Neural cell (in vitro differentiated cells): ENCODE data around the gene METTL24. TPM values are rescaled to one million over a fixed set of nuclear protein-coding genes. Genes with fewer than 3 reads are reported as not detected.

ENCODE experiments used
- H2AFZ ChIP-seq: fragments of 200-600, 300-800 bp; sonication (generic), shearing (Covaris generic); 2 replicates; pipeline ENCODE4 v1.6.0; 2014; ENCODE audit warnings: low read depth, mild to moderate bottlenecking, antibody characterized with exemption, low read length, moderate library complexity
- H3F3A ChIP-seq: fragments of 200-600 bp; shearing (Covaris generic); 2 replicates; pipeline ENCODE4 v1.6.1; 2016; ENCODE audit warnings: mild to moderate bottlenecking, moderate library complexity, mixed read lengths, antibody characterized with exemption, low read length; ENCODE audit not compliant: insufficient read depth, poor library complexity, severe bottlenecking
- H3K27ac ChIP-seq: fragments of 200-600, 300-800 bp; sonication (generic), shearing (Covaris generic); 2 replicates; pipeline ENCODE4 v1.5.1; 2014; ENCODE audit warnings: mild to moderate bottlenecking, low read length, moderate library complexity
- H3K27me3 ChIP-seq: fragments of 300-800, 200-600 bp; sonication (generic), shearing (Covaris generic); 2 replicates; pipeline ENCODE4 v1.6.0; 2014; ENCODE audit warnings: mild to moderate bottlenecking, low read depth, low read length, moderate library complexity; ENCODE audit not compliant: insufficient read depth
- H3K36me3 ChIP-seq: fragments of 300-800, 200-600 bp; sonication (generic), shearing (Covaris generic); 2 replicates; pipeline ENCODE4 v1.5.1; 2014; ENCODE audit warnings: mild to moderate bottlenecking, antibody characterized with exemption, low read length, moderate library complexity; ENCODE audit not compliant: insufficient read depth
- H3K4me2 ChIP-seq: fragments of 300-800, 200-600 bp; sonication (generic), shearing (Covaris generic); 2 replicates; pipeline ENCODE4 v1.6.0; 2014; ENCODE audit warnings: mild to moderate bottlenecking, low read length
- H3K4me3 ChIP-seq: fragments of 300-800, 200-600 bp; sonication (generic), shearing (Covaris generic); 2 replicates; pipeline ENCODE4 v1.5.1; 2014; ENCODE audit warnings: mild to moderate bottlenecking, low read length, moderate library complexity
- H3K79me2 ChIP-seq: fragments of 200-600 bp; shearing (Covaris generic); replicated peaks from 2 replicates; pipeline ENCODE4 v1.6.0; 2014; ENCODE audit warnings: mild to moderate bottlenecking, low read length, moderate library complexity; ENCODE audit not compliant: insufficient read depth
- H3K9ac ChIP-seq: fragments of 300-800, 200-600 bp; sonication (generic), shearing (Covaris generic); 2 replicates; pipeline ENCODE4 v1.6.1; 2016; ENCODE audit warnings: mild to moderate bottlenecking, low read length, mixed read lengths
- H3K9me2 ChIP-seq: fragments of 200-600 bp; shearing (Covaris generic); 2 replicates; pipeline ENCODE4 v1.6.1; 2016; ENCODE audit warnings: mild to moderate bottlenecking, low read length, mixed read lengths; ENCODE audit not compliant: insufficient read depth
- H3K9me3 ChIP-seq: fragments of 200-600, 300-800 bp; sonication (generic), shearing (Covaris generic); 2 replicates; pipeline ENCODE4 v1.6.1; 2016; ENCODE audit warnings: mild to moderate bottlenecking, mixed run types, low read length, moderate library complexity, mixed read lengths
- H4K20me1 ChIP-seq: fragments of 200-600 bp; shearing (Covaris generic); 2 replicates; pipeline ENCODE4 v1.6.1; 2016; ENCODE audit warnings: mild to moderate bottlenecking, mixed run types; ENCODE audit not compliant: insufficient read depth
- CTCF ChIP-seq: fragments of 450-650 bp; IDR thresholded peaks from 2 replicates; pipeline ENCODE4 v1.5.1; 2014; ENCODE audit warnings: antibody characterized with exemption, mild to moderate bottlenecking, moderate library complexity; ENCODE audit not compliant: poor library complexity, severe bottlenecking
- EP300 ChIP-seq: fragments of 450-650 bp; conservative IDR thresholded peaks from 2 replicates; pipeline ENCODE4 v1.6.1; 2014; ENCODE audit warnings: antibody characterized with exemption, mild to moderate bottlenecking, moderate library complexity; ENCODE audit not compliant: poor library complexity, severe bottlenecking
- EZH2 ChIP-seq: fragments of 200-600, 300-800 bp; shearing (Covaris generic), sonication (generic); IDR thresholded peaks from 2 replicates; pipeline ENCODE4 v1.6.1; 2014; ENCODE audit warnings: antibody characterized with exemption, low read length, borderline replicate concordance, mild to moderate bottlenecking; ENCODE audit not compliant: insufficient read depth, poor library complexity, severe bottlenecking
- MXI1 ChIP-seq: fragments of 450-650 bp; conservative IDR thresholded peaks from 2 replicates; pipeline ENCODE4 v1.6.1; 2014; ENCODE audit warnings: antibody characterized with exemption, mild to moderate bottlenecking; ENCODE audit not compliant: poor library complexity, severe bottlenecking
- POLR2AphosphoS5 ChIP-seq: IDR thresholded peaks from 2 replicates; pipeline ENCODE4 v1.6.1; 2012
- RAD21 ChIP-seq: fragments of 450-650 bp; conservative IDR thresholded peaks from 2 replicates; pipeline ENCODE4 v1.6.1; 2014; ENCODE audit warnings: antibody characterized with exemption, mild to moderate bottlenecking, moderate library complexity
- REST ChIP-seq: IDR thresholded peaks from 2 replicates; pipeline ENCODE4 v1.6.1; 2012; ENCODE audit warnings: borderline replicate concordance
- SMC3 ChIP-seq: fragments of 450-650 bp; conservative IDR thresholded peaks from 2 replicates; pipeline ENCODE4 v1.6.1; 2014; ENCODE audit warnings: antibody characterized with exemption, mild to moderate bottlenecking, moderate library complexity; ENCODE audit not compliant: poor library complexity
- TAF1 ChIP-seq: IDR thresholded peaks from 2 replicates; pipeline ENCODE4 v1.6.1; 2012; ENCODE audit warnings: low read depth
- polyA plus RNA-seq: library from polyadenylated mRNA; depleted of rRNA; stranded (reverse); fragments of >200 nt; gene quantifications from 2 replicates; pipeline ENCODE4 v1.2.3, GENCODE V29; 2014

The METTL24 gene
- polyA plus RNA-seq, 1 donor from 2014 or later, result not detected

- TF ChIP-seq SMC3 (no peak), RAD21 (no peak), REST (no peak), EP300 (no peak), POLR2AphosphoS5 (no peak), TAF1 (no peak), EZH2 (no peak), MXI1 (no peak), CTCF (no peak)
- no peaks in the 10 kb centered on the region for H4K20me1 ChIP-seq
- H3K27me3 ChIP-seq, result no peaks in the 10 kb centered on the region
- H3F3A ChIP-seq, result no peaks in the 10 kb centered on the region
- H3K36me3 ChIP-seq, result no peaks in the 10 kb centered on the region
- no peak overlapping the region for H3K27ac ChIP-seq
- no peak overlapping the region for H3K4me3 ChIP-seq
- H3K4me2 ChIP-seq, result no peak overlapping the region
- no peaks in the 10 kb centered on the region for H3K9me2 ChIP-seq
- no peak overlapping the region for H2AFZ ChIP-seq
- no peak overlapping the region for H3K9ac ChIP-seq
- H3K79me2 ChIP-seq, result peaks cover 12% of the 10 kb centered on the region
- H3K9me3 ChIP-seq, result no peaks in the 10 kb centered on the region
Observed at GRCh38 chr6:110196874-110197273, 161.3 kb downstream of the METTL24 start.

- H3K4me3 ChIP-seq, result no peak overlapping the region
- peaks cover 18% of the 10 kb centered on the region for H3K79me2 ChIP-seq
- no peak overlapping the region for H3K9ac ChIP-seq
- H3K27me3 ChIP-seq, result no peaks in the 10 kb centered on the region
- no peaks in the 10 kb centered on the region for H4K20me1 ChIP-seq
- H3K9me2 ChIP-seq, result no peaks in the 10 kb centered on the region
- H2AFZ ChIP-seq, result no peak overlapping the region
- no peak overlapping the region for H3K27ac ChIP-seq
- no peaks in the 10 kb centered on the region for H3K36me3 ChIP-seq
- H3K9me3 ChIP-seq, result no peaks in the 10 kb centered on the region
- no peaks in the 10 kb centered on the region for H3F3A ChIP-seq
- no peak for TF ChIP-seq EZH2
- TF ChIP-seq SMC3, result no peak
- no peak for TF ChIP-seq RAD21
- no peak for TF ChIP-seq EP300
- no peak for TF ChIP-seq CTCF
- no peak for TF ChIP-seq REST
- TF ChIP-seq MXI1, result no peak
- TF ChIP-seq TAF1, result no peak
- no peak for TF ChIP-seq POLR2AphosphoS5
- H3K4me2 ChIP-seq, result no peak overlapping the region
Observed at GRCh38 chr6:110195639-110196038, 162.5 kb downstream of the METTL24 start.
